Effector memory CD8-positive, alpha-beta T cell (primary cell): ENCODE measurements around the gene CAB39L.

ENCODE experiments used
- ATAC-seq: fragments of 150-1000 bp; cut with Tn5 transposase; replicated peaks from 2 replicates; pipeline ENCODE4 v1.10.0; 2021; ENCODE audit warnings: mild to moderate bottlenecking, moderate library complexity
- DNase-seq, 3 experiments: peaks; one replicate each; pipeline ENCODE4 v3.0.0; 2021
- H3K27ac Mint-ChIP-seq, 2 donors: one replicate each; pipeline ENCODE4 v1.8.0; 2022; ENCODE audit warnings: mild to moderate bottlenecking in 2 of 2, mixed read lengths in 2 of 2, moderate library complexity in 2 of 2
- H3K27me3 Mint-ChIP-seq, 2 donors: one replicate each; pipeline ENCODE4 v1.8.0; 2022; ENCODE audit warnings: mixed read lengths in 2 of 2
- H3K36me3 Mint-ChIP-seq: one replicate; pipeline ENCODE4 v1.8.0; 2022; ENCODE audit warnings: mild to moderate bottlenecking, moderate library complexity, mixed read lengths; ENCODE audit not compliant: insufficient read depth
- H3K4me1 Mint-ChIP-seq, 2 donors: one replicate each; pipeline ENCODE4 v1.8.0; 2022; ENCODE audit warnings: low read depth in 2 of 2, mixed read lengths in 2 of 2
- H3K4me3 Mint-ChIP-seq, 2 donors: one replicate each; pipeline ENCODE4 v1.8.0; 2022; ENCODE audit warnings: mild to moderate bottlenecking in 2 of 2, mixed read lengths in 2 of 2, moderate library complexity in 2 of 2
- H3K9me3 Mint-ChIP-seq, 2 donors: one replicate each; pipeline ENCODE4 v1.8.0; 2022; ENCODE audit warnings: mixed read lengths in 2 of 2

CAB39L gene

GRCh38 chr13:49429121-49429520 lies 14.7 kb downstream of the CAB39L start:
- Mint-ChIP-seq H3K4me1 (no peaks in the 10 kb centered on the region), H3K27ac (no peak overlapping the region), H3K4me3 (no peak overlapping the region), H3K27me3 (no peaks in the 10 kb centered on the region), H3K36me3 (peaks cover 3% of the 10 kb centered on the region), H3K9me3 (no peaks in the 10 kb centered on the region)
- ATAC-seq (no peak), DNase-seq (no peak)

GRCh38 chr13:49428041-49428763 lies 15.7 kb downstream of the CAB39L start:
- H3K9me3 Mint-ChIP-seq = no peaks in the 10 kb centered on the region
- DNase-seq (no peak), ATAC-seq (no peak)
- H3K4me1 Mint-ChIP-seq = no peaks in the 10 kb centered on the region
- H3K27me3 Mint-ChIP-seq = no peaks in the 10 kb centered on the region
- peak overlapping the region in 1 of 2 donors; percentile 2 for H3K27ac Mint-ChIP-seq
- H3K4me3 Mint-ChIP-seq = no peak overlapping the region
- H3K36me3 Mint-ChIP-seq = peaks cover 3% of the 10 kb centered on the region

DNA sequence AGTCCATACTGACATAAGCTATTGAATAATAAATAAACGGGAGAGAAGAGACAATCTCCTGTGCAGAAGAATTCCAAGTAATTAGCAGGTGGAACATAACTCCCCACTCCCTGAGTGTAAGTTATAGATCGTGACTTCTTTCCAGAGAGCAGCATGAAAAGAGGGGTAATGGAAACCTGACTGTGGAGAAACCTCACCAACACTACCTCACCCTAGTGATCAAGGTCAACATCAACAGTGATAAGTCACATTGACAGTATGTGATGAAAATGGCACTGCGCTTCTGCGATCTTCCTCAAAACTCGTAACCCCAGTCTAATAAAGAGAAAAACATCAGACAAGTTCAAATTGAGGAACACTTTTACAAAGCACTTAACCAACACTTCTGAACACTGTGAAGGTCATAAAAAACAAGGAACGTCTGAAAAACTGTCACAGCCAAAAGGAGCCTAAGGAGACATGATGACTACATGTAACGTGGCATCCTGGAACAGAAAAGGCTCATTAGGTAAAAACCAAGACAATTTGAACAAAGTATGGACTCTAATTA lies 19.8 kb downstream of the CAB39L start:
- no peak for ATAC-seq
- DNase-seq = no peak
- Mint-ChIP-seq H3K27ac (no peak overlapping the region), H3K27me3 (no peaks in the 10 kb centered on the region), H3K36me3 (no peaks in the 10 kb centered on the region), H3K9me3 (no peaks in the 10 kb centered on the region), H3K4me1 (no peaks in the 10 kb centered on the region), H3K4me3 (no peak overlapping the region)

DNA sequence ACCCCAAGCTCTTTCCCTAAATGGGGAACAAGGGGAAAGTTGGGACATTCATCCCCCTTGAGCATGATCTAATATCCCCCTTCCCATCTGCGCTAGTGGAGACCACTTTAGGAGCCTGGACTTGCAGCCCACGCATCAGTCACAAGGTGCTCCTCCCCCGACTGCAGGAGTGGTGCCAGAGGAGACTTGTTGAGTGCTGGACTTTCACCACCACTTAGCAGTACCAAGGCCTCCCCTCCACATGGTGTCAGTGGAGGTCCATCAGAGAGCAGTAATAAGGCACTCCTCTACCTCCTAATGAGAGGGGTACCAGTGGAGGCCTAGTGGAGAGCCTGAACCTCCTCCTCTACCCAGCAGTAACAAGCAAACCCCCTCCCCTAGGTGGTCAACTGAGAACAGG lies 22.5 kb downstream of the CAB39L start:
- DNase-seq (peak; percentile 14 to 29 (median 18)), ATAC-seq (peak; percentile 61)
- Mint-ChIP-seq H3K36me3 (no peaks in the 10 kb centered on the region), H3K27ac (peak overlapping the region in 1 of 2 donors; percentile 57), H3K4me3 (no peak overlapping the region), H3K4me1 (no peaks in the 10 kb centered on the region), H3K9me3 (no peaks in the 10 kb centered on the region), H3K27me3 (no peaks in the 10 kb centered on the region)

DNA sequence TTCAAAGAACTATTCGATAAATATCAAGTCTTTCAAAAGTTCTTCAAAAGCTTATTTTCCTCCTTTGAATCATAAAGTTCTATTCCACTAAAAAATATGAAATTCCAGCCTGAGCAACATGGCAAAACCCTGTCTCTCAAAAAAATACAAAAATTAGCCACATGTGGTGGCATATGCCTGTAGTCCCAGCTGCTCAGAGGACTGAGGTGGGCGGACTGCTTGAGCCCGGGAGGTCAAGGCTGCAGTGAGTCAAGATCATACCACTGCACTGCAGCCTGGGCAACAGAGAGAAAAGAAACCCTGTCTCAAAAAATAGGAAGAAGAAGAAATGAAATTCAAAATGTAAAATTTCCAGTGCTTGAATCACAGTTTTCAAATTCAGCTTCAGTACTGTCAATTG lies 24.6 kb downstream of the CAB39L start:
- no peak overlapping the region for H3K27ac Mint-ChIP-seq
- ATAC-seq = no peak
- no peaks in the 10 kb centered on the region for H3K36me3 Mint-ChIP-seq
- no peaks in the 10 kb centered on the region for H3K4me1 Mint-ChIP-seq
- H3K27me3 Mint-ChIP-seq = no peaks in the 10 kb centered on the region
- DNase-seq = no peak
- H3K9me3 Mint-ChIP-seq = no peaks in the 10 kb centered on the region
- H3K4me3 Mint-ChIP-seq = no peak overlapping the region

- Mint-ChIP-seq H3K27ac (no peak overlapping the region), H3K36me3 (no peaks in the 10 kb centered on the region), H3K4me3 (no peak overlapping the region), H3K9me3 (no peaks in the 10 kb centered on the region), H3K27me3 (no peaks in the 10 kb centered on the region), H3K4me1 (no peaks in the 10 kb centered on the region)
- ATAC-seq (no peak), DNase-seq (no peak)
Measured at GRCh38 chr13:49418206-49418605, 25.7 kb downstream of the CAB39L start.

- no peaks in the 10 kb centered on the region for H3K36me3 Mint-ChIP-seq
- no peak overlapping the region for H3K27ac Mint-ChIP-seq
- no peak for ATAC-seq
- no peaks in the 10 kb centered on the region for H3K27me3 Mint-ChIP-seq
- H3K4me3 Mint-ChIP-seq = no peak overlapping the region
- no peaks in the 10 kb centered on the region for H3K9me3 Mint-ChIP-seq
- H3K4me1 Mint-ChIP-seq = no peaks in the 10 kb centered on the region
- no peak for DNase-seq
Measured at GRCh38 chr13:49417161-49417560, 26.7 kb downstream of the CAB39L start.

DNA sequence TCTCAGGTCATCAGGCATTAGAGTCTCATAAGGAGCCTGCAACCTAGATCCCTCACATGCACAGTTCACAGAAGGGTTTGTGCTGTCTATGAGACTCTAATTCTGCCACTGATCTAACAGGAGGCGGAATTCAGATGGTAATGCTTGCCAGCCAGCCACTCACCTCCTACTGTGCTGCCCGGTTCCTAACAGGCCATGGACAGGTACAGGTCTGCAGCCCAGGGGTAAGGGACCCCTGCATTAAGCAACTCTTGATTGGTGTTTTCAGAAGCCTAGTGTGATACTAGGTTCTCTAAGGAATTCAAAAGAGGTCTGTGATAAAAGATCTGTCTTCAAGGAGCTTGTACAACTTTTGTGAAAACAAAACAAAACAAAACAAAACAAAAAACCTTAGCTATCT lies 31.1 kb downstream of the CAB39L start:
- Mint-ChIP-seq H3K27me3 (no peaks in the 10 kb centered on the region), H3K9me3 (no peaks in the 10 kb centered on the region), H3K4me3 (no peak overlapping the region), H3K36me3 (no peaks in the 10 kb centered on the region), H3K4me1 (no peaks in the 10 kb centered on the region), H3K27ac (no peak overlapping the region)
- ATAC-seq = no peak
- no peak for DNase-seq

DNA sequence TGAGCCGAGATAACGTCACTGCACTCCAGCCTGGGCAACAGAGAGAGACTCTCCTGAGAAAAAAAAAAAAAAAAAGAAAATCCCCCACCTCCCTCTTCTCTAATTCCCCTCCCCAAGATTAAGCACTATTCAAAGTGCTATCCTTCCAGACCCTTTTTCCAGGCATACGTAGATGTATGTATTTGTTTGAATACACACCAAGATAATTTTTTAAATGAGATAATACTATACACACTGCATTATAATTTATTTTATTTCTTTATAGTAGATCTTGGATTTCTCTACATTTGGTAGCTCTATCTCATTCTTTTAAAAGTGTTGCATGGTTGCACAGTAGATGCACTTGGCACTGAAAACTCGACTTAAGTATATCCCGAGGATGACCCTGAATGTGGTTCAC lies 32.5 kb downstream of the CAB39L start:
- no peaks in the 10 kb centered on the region for H3K27me3 Mint-ChIP-seq
- no peak overlapping the region for H3K27ac Mint-ChIP-seq
- H3K9me3 Mint-ChIP-seq = no peaks in the 10 kb centered on the region
- ATAC-seq (no peak), DNase-seq (no peak)
- H3K4me1 Mint-ChIP-seq = no peaks in the 10 kb centered on the region
- no peak overlapping the region for H3K4me3 Mint-ChIP-seq
- no peaks in the 10 kb centered on the region for H3K36me3 Mint-ChIP-seq

- Mint-ChIP-seq H3K9me3 (peaks cover 0 to 3% of the 10 kb centered on the region in 2 donors), H3K36me3 (no peaks in the 10 kb centered on the region), H3K4me1 (peaks cover 0 to under 1% of the 10 kb centered on the region in 2 donors), H3K27ac (no peak overlapping the region), H3K27me3 (no peaks in the 10 kb centered on the region), H3K4me3 (no peak overlapping the region)
- ATAC-seq = no peak
- no peak for DNase-seq
Measured at GRCh38 chr13:49410477-49410876, 33.4 kb downstream of the CAB39L start.

DNA sequence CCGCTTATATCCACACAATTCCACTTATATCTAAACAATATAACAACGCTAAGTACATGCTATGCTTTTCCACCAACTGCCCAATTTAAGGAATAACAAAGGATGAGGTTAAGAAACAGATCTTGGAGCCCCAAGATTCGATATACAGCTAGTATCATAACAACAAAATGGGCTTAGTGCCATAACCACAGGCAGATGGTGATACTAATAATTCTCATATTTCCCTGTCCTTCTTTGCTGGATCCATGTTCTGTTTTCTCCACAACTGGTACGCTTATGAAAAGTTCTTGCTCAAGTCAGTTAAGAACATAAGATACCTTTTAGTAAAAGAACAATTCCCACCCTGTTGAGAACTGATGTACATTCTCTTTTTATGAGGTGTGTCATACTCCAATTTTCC lies 33.9 kb downstream of the CAB39L start:
- no peaks in the 10 kb centered on the region for H3K36me3 Mint-ChIP-seq
- ATAC-seq = no peak

GRCh38 chr13:49409008-49409407 lies 34.9 kb downstream of the CAB39L start:
- Mint-ChIP-seq H3K36me3 (no peaks in the 10 kb centered on the region), H3K27me3 (no peaks in the 10 kb centered on the region), H3K4me3 (no peak overlapping the region), H3K4me1 (peaks cover 0 to 3% of the 10 kb centered on the region in 2 donors), H3K27ac (no peak overlapping the region), H3K9me3 (peaks cover 0 to 15% of the 10 kb centered on the region in 2 donors)
- DNase-seq (no peak), ATAC-seq (no peak)

More for the DNA sequence above, 33.9 kb downstream of the CAB39L start:
- no peak overlapping the region for H3K27ac Mint-ChIP-seq
- peaks cover 0 to 8% of the 10 kb centered on the region in 2 donors for H3K9me3 Mint-ChIP-seq
- no peak for DNase-seq
- peaks cover 0 to 3% of the 10 kb centered on the region in 2 donors for H3K4me1 Mint-ChIP-seq
- H3K27me3 Mint-ChIP-seq = no peaks in the 10 kb centered on the region
- no peak overlapping the region for H3K4me3 Mint-ChIP-seq

GRCh38 chr13:49407936-49408335 lies 35.9 kb downstream of the CAB39L start:
- H3K4me1 Mint-ChIP-seq = peaks cover 0 to 3% of the 10 kb centered on the region in 2 donors
- peaks cover 2 to 15% of the 10 kb centered on the region in 2 donors for H3K9me3 Mint-ChIP-seq
- DNase-seq (no peak), ATAC-seq (no peak)
- H3K27me3 Mint-ChIP-seq = no peaks in the 10 kb centered on the region
- no peak overlapping the region for H3K4me3 Mint-ChIP-seq
- no peak overlapping the region for H3K27ac Mint-ChIP-seq
- no peaks in the 10 kb centered on the region for H3K36me3 Mint-ChIP-seq

- ATAC-seq (no peak), DNase-seq (no peak)
- H3K27me3 Mint-ChIP-seq = no peaks in the 10 kb centered on the region
- H3K4me1 Mint-ChIP-seq = peaks cover 0 to 3% of the 10 kb centered on the region in 2 donors
- no peaks in the 10 kb centered on the region for H3K36me3 Mint-ChIP-seq
- H3K9me3 Mint-ChIP-seq = peaks cover 2 to 15% of the 10 kb centered on the region in 2 donors
- H3K27ac Mint-ChIP-seq = no peak overlapping the region
- H3K4me3 Mint-ChIP-seq = no peak overlapping the region
Measured at GRCh38 chr13:49407068-49407467, 36.8 kb downstream of the CAB39L start.
